C1 segment of cervical spinal cord (tissue), 14 donors: ENCODE results near the gene KCNMA1.

Experiments
- DNase-seq, 14 donors: peaks; one replicate each; lab custom pipeline; 2025; lab: John Stamatoyannopoulos, UW

KCNMA1 gene

DNA sequence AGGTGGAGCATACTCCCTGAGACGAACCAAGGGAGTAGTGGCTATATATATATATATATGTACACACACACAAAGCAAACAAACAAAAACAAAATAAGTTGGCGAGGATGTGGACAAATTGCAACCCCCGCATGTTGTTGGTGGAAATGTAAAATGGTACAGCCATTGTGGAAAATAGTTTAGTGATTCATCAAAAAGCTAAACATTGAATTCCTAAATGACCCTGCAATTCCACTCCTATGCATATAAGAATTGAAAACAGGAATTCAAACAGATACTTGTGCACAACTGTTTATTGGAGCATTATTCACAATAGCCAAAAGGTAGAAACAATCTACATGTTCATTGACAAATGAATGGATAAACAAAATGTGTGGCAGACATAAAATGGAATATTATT is 407.9 kb downstream of the KCNMA1 start:
- DNase-seq: no peak

DNA sequence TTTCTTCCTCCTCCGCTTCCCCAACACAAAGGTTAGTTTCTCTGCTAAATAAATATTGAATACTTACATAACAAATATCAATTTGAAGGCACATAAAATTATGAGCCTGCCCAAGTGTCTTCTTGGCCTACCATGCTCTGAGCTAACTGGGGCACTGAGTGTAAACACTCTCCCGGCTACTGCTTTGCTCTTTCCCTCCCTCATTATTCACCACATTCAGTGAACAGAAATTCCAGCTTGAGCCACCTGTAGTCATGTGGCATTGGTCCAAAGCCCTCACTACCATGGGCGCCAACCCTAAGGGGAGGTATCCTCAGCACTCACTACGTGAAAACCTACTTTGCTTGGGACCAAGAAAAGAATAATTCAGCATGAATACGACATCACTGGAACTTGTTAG is 409.0 kb downstream of the KCNMA1 start:
- no peak for DNase-seq

DNA sequence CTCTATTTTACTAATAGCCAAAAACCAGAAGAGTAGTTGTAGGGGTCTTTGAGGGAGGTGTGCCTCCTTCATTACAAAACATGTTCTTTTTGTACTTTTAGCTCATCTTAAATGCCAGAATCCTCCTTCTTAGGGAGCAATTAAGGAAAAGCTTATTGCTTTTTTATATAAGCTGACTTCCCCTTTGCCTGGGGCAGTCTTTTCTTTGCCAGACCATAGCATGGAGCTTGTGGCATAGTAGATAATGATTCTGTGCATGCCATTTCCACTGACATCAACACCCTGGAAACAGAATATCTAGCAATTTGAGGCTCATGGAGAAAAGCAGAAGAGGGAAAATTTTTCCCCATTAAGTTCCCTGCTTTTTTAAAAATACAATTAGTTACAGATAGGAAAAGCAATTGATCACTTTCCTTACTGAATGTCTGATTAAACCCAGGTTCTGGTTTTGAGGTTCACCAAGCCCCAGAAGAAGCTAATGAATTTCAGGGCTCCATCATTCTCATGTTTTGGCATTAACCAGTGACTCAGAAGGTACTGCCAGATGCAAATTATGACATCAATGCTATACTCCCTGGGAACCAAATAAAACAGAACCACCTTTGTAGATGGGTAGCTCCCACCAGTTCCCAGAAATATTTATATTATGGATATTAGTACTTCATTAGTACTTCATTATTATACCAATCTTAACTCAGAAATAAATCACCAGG is 410.6 kb downstream of the KCNMA1 start:
- no peak for DNase-seq

DNA sequence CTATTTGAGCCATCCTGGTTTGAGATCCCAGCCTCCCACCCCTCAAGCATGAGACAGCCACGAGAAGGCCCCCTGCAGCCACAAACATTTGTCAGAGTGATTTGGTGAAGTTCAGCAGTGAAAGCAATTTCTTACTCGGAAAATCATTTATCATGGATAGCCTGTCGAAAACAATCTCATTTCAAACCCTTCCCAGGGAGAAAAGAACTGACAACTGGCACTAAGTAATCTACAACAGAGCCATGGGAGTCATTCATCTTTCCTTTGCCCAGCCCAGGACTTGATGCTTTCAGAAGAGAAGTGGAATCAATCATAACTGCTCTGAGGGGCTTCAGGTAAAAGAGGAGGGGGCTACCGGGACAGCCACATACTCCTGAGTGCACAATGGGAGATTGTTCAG is 411.2 kb downstream of the KCNMA1 start:
- DNase-seq: no peak

DNA sequence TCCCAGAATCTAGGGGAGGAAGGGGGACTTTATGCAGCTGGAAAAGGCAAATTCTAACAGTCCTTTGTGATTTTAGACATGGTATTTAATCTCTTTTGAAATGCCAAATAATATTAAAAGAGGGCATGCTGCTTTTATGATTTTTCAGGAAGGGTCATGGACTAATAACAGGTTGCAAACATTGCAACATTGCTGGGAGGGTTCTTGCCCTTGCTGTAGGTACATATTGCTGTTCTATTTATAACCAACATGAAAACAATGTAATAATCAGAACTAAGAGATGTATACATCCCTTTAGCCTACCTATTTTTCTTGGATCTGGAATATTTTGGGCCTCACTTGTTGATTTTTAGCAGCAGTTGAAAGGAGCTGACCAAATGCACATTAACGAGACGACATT is 411.6 kb downstream of the KCNMA1 start:
- DNase-seq: no peak

DNA sequence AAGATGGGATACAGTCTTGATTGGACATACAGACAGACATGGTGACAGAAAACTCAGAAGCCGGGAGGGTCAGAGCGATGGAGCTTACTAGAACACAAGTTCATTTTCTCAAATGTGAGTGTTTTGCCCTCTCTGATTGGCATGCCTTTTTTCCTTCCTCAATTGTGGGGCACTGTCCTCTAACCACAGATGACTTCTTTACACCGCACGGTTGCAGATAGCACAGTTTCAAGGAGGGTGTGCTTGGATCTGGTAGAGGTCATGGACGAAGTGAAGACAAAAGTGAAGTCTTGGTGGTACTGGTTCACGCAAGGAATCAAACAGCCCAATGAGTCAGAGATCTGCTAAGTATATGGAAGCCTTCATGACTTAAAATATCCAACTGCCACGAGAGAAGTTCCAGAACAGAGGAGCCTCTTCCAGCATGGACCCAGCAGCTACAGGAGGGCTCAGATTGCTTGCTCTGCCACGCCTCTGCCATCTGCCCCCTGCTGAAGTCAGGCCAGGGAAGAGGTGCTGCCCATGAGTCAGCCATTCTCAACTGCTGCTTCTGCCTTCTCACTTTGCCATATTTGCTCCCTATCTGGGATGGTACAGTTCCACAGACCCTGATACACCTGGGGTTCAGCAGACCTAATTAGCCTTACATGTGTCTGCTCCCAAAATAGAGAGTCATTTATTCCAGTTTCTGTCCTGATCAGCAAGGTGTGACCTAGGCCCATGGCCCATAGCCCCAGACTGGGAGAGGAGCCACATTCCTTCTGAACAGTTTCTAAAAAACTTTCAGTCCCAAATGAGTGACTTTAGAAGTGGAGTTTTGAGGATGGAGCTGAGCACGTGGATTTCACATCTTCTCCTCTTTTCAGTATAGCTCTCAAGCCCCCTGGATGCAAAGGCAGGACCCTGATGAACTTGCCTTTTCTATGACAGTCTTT is 413.8 kb downstream of the KCNMA1 start:
- DNase-seq: no peak

DNA sequence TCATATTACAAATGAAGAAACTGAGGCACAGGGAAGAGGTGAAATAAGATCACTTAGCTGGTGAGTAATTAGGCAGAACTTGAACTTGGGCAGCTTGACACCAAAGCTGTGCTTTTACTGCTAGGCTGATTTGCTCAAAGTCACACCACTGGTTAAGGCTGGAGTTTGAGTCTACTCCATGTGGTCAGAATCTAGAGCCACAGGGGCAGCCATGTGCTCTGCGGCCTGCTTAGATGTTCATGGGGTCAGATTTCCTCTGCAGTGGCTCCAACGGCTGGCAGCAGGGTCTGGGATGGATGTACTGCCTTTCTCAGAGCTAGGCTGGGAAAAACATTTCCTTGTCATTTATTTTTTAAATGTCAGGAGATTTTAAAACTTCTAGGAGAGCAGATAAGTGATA is 417.5 kb downstream of the KCNMA1 start:
- no peak for DNase-seq

DNA sequence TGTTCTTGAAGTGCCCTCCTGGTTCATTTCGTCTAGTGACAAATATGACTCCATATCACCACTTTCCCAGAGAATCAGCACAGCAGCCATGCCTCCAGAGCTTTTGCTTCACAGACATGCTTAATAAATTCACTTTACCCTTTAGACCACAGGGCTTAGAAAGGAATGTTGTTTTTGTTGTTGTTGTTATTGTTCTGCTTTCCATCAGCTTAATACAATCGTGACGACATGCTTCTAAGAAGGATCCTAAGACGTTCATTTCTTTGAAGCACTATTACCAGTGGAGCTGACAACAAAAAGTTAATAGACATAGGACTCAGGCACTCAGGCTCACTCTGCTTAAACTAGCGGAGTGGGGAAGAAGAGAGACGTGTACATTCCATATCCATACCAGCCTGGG is 418.6 kb downstream of the KCNMA1 start:
- DNase-seq: no peak

DNA sequence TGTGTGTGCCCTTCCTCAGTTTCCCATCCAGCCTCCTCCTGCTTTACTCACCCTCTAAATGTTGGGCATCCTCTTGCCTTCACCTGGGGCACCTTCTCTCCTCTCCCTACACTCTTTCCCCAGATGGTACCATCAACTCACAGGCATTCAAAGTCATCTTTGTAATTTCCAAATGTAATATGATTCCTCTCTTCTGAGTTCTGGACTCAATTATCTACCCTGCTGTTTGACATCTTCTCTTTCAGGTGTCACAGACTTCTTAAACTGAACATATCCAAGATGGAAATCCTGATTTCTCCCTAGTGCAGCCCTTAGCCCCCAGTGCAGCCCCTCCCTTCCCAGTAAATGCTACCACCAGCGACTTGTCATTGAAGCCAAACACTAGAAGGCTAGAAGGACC is 422.8 kb downstream of the KCNMA1 start:
- no peak for DNase-seq

DNA sequence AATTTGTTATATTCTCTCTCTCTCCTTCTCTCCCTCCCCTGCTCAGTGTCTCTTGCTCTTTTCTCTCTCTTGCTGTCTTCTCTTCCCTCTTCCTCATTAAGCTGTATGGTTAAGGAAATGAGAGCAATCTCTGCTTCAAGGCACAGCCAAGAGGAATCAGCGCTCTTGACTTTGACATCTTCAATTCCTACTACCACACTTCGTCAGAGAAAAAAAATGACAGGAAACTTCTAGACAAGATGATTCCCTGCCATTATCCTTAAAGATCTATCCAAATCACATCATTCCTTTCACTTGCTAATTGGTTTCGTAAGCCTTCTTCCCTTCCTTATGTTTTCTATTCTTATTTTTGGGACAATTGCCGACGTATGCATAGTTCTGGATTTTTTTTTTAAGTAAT is 425.0 kb downstream of the KCNMA1 start:
- DNase-seq: no peak

DNA sequence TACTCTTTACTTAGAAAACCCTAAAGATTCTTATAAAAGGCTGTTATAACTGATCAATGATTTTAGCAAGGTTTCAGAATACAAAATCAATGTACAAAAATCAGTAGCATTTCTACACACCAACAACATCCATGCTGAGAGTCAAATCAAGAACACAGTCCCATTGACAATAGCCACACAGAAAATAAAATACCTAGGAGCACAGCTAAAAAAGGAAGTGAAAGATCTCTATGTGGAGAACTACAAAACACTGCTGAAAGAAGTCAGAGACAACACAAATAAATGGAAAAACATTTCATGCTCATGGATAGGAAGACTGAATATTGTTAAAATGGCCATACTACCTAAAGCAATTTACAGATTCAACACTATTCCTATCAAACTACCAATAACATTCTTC is 427.0 kb downstream of the KCNMA1 start:
- no peak for DNase-seq

DNA sequence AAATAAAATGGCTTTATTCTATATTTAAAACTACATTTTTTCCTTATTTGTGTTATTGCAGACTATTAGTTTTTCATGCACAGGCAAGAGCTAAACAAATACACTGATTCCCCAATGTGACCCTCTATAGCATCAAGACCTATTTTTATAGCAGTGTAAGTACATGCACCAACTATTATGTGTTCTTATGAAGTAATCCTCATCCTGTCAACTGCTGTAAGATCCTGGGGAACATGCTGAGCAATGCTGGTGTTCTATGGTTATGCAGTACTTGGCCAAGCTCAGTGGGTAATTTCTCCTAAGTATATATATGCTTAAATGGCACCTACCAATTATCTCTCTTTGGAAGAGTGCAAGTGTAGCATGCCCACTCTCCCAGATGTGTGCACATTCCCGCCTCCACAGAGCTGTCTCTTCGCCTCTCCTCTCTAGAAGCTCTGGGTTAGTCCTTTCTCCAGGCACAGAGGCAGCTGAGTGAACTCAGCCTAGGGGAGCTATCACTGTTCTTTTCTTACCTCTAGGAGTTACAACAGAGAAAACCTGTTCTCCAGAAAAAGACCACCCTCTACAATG is 428.8 kb downstream of the KCNMA1 start:
- no peak for DNase-seq

DNA sequence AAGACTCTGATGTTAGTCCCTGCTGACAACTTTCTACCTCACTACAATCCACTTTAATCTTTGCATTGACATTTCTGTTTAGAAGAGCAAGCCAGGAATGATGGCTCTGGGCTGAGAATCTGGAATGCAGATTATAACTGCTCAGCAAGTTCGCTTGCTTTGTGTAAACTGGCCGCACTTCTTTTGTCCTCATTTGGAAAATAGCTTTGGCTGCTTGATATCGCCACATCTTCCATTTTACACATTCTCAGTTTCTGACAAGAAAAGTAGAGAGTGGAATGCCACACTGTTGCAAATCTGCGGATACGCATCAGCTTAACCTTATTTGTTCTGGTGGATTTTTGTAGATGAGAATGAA is 429.8 kb downstream of the KCNMA1 start:
- no peak for DNase-seq

DNA sequence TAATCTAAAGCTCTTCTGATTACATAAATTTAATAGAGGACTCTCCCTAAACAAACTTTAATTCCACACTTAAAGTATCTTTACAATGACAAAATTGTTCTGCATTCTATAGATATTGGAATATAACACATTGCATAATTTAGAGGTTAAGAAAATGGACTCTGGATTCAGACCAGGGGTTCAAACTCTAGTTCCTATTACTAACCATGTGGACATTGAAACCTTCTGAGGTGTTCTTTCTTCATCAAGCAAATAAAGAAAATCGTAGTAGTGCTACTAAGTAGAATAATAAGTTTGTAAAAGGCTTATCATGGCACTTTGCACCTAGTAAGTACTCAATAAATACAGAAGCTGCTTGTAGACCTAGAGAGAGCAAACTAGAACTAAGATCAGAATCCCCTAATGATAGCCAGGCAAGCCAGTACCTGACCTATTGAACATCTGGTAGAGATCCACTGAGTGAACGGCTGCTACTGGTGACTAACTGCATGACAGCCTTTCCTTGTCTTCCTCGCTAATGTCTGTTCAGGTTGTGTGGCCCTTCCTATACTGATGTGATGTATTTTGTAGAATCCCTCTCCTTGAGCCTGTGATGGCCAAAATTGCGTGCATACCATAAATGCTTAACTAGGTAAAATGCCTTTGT is 430.3 kb downstream of the KCNMA1 start:
- no peak for DNase-seq

DNA sequence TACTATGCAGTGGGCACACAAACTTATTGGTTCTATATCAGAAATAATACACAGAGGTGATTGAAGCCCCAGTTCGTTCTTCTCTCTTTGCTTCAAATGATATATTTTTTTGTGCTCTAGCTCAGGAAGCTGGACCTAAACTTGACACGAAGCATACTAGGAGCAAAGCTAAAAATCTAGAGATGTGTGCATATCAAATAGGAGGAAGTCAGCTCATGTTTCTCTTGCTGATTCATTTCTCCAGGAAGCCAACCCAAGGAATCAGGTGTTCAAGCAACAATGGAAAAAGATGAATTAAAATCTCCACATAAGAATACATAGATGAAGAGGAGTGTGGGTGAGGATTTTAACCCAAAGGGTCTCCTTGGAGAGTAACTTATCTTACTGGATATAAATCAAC is 432.5 kb downstream of the KCNMA1 start:
- no peak for DNase-seq

DNA sequence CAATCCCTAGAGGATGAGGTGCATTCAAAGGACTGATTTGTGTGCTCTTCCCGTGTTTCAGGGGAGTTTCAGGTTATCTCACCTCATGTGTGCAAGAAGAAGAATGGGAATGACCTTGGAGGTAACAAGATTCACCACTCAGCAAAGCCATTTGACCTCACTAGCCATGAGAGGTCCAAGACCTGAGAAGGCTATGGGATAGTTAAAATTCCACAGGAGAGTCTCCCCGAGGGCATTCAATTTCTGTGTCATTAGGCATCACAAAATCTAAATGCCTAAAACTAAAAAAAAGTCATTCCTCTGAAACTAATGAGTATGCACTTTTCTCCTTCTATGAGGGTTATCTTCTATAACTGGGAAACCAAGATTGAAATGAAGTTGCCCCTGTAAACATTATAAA is 433.4 kb downstream of the KCNMA1 start:
- DNase-seq: no peak

DNA sequence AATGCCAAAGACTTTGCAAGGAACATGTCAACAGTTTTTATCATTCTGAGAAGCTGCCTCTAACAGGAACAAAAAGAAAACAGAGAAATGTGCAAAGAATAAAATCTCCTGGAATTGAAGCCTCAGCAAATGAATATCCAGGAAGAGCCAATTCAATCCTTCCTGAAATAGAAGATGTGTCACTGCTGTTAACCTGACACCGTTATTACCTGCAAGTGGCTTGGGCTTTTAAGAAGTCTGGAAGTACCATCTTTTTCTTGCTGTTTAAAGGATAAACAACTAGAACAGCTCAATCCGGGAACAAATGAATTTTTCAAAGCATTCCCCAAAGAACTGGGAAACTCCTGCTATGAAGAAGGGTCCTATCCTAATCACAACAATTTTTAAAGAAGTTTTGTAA is 434.8 kb downstream of the KCNMA1 start:
- no peak for DNase-seq

DNA sequence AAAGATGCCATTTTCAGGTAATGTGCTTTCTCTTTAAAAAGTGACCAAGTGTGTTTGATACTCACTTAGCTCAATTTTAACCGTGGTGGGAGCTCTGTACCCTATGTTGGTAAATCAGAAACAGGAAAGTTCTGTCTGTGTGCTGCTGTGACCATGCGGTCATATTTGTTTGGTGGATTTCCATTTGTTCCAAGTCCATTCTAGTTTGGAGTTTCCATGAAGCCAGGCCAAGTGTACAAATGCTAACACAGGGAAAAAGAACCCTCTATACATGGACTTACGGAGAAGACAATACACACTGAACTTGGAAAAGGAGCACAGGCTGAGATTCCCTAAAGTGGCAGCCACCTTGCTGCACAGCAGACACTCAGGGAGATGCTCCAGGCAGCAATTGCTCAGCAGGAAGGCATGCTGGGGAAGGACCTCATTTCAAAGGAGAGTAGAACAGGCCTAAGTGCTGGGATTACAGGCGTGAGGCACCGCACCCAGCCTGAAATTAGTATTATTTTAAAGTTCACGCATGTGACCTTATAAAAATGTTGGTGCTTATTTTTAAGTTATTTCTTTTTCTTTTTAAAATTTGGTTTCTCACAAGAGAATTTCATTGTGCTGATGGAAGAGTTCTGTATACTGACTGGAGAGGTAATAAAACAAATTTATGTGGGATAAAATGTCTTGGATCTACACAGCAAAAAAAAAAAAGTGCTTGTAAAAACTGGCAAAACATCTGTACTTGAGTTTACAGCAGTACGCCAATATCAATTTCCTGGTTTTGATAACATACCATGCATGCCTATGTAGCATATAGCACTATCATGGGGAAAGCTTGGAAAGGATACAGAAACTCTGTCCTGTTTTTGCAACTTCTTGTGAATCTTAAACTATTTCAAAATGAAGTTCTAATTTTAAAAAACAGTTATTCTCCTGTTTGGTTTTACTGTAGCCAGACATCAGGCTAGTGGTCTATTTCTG is 436.2 kb downstream of the KCNMA1 start:
- DNase-seq: no peak

DNA sequence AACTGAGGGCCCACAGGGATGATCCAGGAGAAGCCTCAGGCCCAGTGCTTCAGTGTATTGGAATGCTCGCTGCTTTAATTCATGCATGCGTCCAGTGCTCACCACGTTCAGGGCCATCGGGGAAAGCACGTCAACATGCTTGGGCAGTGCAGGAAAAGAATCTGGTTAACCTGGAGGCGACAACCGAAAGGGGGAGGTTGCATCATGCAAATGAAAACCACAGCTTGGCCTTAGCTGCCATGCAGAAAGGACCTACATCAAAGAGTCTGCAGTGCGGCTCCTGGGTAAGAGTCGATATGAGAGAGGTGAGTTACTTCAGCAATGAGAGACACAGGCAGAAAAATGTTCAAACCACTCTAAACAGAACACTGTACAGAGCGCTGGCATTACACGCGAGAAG is 440.1 kb downstream of the KCNMA1 start:
- no peak for DNase-seq

DNA sequence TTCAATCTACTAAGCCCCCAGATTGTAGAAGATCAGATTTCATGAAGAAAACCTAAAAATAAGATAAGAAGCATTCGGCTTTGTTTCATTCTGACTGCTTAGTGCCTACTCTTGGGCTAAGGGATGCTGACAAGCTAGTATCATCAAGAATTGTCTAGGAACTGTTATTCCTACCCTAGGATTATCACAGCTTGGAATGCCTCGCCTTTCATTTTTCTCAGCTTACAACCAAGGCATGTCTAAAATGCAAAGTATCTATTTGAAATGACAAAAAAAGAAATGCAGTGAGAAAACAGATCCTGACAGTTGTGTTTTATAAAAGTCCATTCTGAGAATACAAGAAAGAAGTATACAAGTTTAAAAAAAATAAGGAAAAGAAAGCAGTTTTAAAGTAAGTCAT is 441.0 kb downstream of the KCNMA1 start:
- DNase-seq: no peak

DNA sequence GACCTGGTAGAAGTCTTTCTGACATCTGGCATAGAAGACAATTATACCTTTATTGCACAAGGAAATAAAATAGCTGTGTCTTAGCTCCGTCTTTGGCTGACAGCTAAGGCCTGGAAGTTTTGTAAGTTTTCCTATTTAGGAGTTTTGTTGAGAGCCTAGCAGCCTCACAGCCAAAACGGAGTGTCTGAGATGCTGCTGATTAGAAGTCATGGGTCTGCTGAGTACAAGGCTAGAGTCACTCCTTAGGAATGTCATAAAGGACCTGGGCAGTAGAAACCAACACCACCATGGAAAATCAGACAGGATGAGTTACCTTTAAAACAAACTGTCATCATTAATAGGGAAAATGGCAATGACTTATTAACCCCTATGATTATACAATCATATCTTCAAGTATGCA is 442.5 kb downstream of the KCNMA1 start:
- no peak for DNase-seq
